Small intestine (tissue), 7 donors: ENCODE data around the gene CCNK. TPM values are rescaled to one million over a fixed set of nuclear protein-coding genes. Genes with fewer than 3 reads are reported as not detected.

ENCODE experiments used
- DNase-seq, 2 donors: peaks; one replicate each; pipeline versions ENCODE4 v3.0.0 to v3.0.0-alpha.2; 2013
- FAIRE-seq: peaks from 2 replicates; lab custom pipeline; 2012; peaks lifted over from hg19 to GRCh38; lab: Jason Lieb, UNC
- H3K27ac ChIP-seq, 3 donors: one replicate each; pipeline ENCODE4 v1.5.1; 2013; ENCODE audit warnings: low read length in 2 of 3, mild to moderate bottlenecking in 2 of 3, control low read depth in 1 of 3, inconsistent platforms in 1 of 3, low read depth in 1 of 3, moderate library complexity in 1 of 3
- H3K27me3 ChIP-seq, 3 donors: one replicate each; pipeline ENCODE4 v1.6.1; 2013; ENCODE audit warnings: low read length in 3 of 3, inconsistent platforms in 1 of 3; ENCODE audit not compliant: control insufficient read depth in 3 of 3, insufficient read depth in 3 of 3
- H3K36me3 ChIP-seq, 3 donors: one replicate each; pipeline ENCODE4 v1.6.1; 2013; ENCODE audit warnings: low read length in 3 of 3, inconsistent platforms in 1 of 3, low read depth in 1 of 3, mild to moderate bottlenecking in 1 of 3, moderate library complexity in 1 of 3; ENCODE audit not compliant: control insufficient read depth in 3 of 3, insufficient read depth in 2 of 3
- H3K4me1 ChIP-seq, 3 donors: one replicate each; pipeline ENCODE4 v1.6.1; 2013; ENCODE audit warnings: low read length in 2 of 3, inconsistent platforms in 1 of 3, low read depth in 1 of 3, mild to moderate bottlenecking in 1 of 3, moderate library complexity in 1 of 3; ENCODE audit not compliant: control insufficient read depth in 3 of 3, insufficient read depth in 2 of 3
- H3K4me3 ChIP-seq, 3 donors: one replicate each; pipeline ENCODE4 v1.5.1; 2013; ENCODE audit warnings: low read length in 3 of 3, control low read depth in 1 of 3, inconsistent platforms in 1 of 3, low read depth in 1 of 3, mild to moderate bottlenecking in 1 of 3, moderate library complexity in 1 of 3
- H3K9me3 ChIP-seq, 2 donors: one replicate each; pipeline ENCODE4 v1.6.1; 2013; ENCODE audit warnings: low read depth in 1 of 2, low read length in 1 of 2; ENCODE audit not compliant: control insufficient read depth in 2 of 2, insufficient read depth in 1 of 2
- WGBS, 3 donors: extraction: QIAGEN DNeasy Blood & Tissue Kit; methylation state at CpG; one replicate each; pipeline ENCODE4 v1.1.7; 2013; 5-methylcytosine and 5-hydroxymethylcytosine counted together
- polyA plus RNA-seq, 4 donors: library from polyadenylated mRNA; stranded (reverse) in 3 of 4; unstranded in 1 of 4; fragments of 200-250 nt in 3 of 4; fragments of 120-200 nt in 1 of 4; gene quantifications; one replicate each; pipeline versions ENCODE4 v1.2.1 to v1.2.3, GENCODE V29; 2013
- donor health status: healthy with polysubstance abuse.
- donor health status: control.
- donor health status: control.
- donor health status: Bipolar disorder and iron deficiency.
- donor health status: healthy.

The CCNK gene
- polyA plus RNA-seq, 4 donors = 13.4 to 43.4 (median 17.3) TPM

DNA sequence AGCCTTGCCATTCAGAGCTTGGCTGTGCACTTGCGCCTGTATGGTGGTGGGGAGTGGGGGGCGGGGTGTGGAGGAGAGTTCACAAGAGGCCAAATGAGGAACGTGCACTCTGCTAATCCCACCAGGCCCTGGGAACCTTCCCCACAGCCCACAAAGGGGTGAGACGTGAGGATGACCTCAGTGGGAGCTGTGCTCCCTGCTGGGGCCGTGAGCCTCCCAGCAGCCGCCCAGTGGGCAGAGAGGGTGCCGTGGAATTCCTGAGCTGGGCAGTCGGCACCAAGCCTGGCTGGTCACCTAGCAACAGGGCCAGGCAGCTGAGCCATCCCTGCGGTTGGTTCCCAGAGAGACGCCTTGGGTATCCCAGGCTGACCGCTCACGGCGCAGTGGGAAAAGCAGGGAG, 53.7 kb downstream of the CCNK start:
- FAIRE-seq (no peak), DNase-seq (no peak)
- H3K4me3 ChIP-seq = no peak overlapping the region
- no peaks in the 10 kb centered on the region for H3K9me3 ChIP-seq
- no peak overlapping the region for H3K27ac ChIP-seq
- H3K4me1 ChIP-seq = peaks cover 0 to 13% (median 2%) of the 10 kb centered on the region in 3 donors
- H3K36me3 ChIP-seq = peaks cover 0 to 51% (median 0%) of the 10 kb centered on the region in 3 donors
- WGBS, 3 donors = 86 to 89% (median 87%) methylated on average over 13 of the region's 13 CpGs
- no peaks in the 10 kb centered on the region for H3K27me3 ChIP-seq

DNA sequence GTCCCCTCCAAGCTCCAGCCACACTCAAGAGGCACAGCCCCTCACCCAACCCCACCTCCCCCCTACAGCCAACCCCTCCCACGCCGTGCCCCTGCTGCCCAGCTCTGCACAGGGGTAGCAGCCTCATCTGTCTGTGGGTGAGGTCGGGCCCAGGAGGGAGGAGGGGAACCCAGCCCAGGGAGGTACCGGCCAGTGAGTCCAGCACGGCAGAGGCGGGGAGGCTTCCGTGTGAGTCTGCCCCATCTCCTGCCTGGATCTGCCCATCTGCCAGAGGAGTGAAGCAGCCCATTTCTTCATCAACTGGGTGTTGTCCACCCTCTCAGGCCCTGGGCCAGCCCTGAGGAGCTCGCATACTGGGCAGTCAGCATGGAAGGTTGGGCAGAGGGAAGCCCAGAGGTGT, 54.2 kb downstream of the CCNK start:
- Histone ChIP-seq H3K27me3 (no peaks in the 10 kb centered on the region), H3K27ac (no peak overlapping the region), H3K4me1 (peaks cover 0 to 13% (median 2%) of the 10 kb centered on the region in 3 donors), H3K36me3 (peaks cover 0 to 46% (median 0%) of the 10 kb centered on the region in 3 donors), H3K4me3 (no peak overlapping the region), H3K9me3 (no peaks in the 10 kb centered on the region)
- FAIRE-seq (no peak), DNase-seq (no peak)
- WGBS, 3 donors = 84 to 91% (median 91%) methylated on average over 8 of the region's 8 CpGs

DNA sequence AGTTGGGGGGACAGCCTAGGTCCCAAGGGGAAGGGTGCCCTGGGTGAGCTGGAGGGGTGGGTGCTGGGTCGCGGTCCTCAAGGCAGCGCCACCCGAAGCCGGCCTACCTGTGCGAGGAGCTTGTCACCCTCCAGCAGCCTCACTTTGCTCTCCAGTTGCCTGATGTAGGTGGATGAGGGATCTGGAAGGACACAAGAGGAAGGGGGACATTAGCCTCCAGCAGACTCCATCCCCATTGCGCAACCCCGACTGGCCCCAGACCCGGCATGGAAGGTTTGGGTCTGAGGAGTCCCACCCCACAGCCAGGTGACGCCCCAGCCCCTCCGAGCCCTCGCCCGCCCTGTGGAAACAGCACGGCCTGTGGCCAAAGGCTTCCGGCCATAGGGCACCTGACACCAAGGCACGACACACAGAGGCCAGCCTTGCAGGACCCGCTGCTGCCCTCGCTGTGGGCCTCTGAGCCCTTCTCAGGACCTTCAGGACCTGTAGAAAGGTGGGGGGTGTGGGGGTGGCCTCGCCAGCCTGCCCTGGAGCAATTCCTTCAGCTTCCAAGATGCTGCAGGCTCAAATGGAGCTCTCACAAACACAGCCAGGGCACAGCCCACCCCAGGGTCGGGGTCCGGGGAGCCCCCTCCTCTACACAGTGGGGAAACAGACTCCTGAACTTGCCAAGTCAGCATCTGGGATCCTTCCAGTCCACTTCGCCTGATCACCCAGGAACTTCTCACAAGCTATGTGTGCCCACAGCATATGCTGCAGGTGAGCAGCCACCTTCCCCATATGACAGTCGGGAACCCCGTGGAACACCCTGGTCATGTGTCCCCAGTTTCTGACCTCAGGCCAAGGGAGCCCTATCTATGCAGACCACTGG, 54.9 kb downstream of the CCNK start:
- WGBS, 3 donors = 92 to 93% (median 93%) methylated on average over 24 of the region's 24 CpGs
- FAIRE-seq (no peak), DNase-seq (no peak)
- Histone ChIP-seq H3K27ac (no peak overlapping the region), H3K36me3 (peaks cover 0 to 45% (median 0%) of the 10 kb centered on the region in 3 donors), H3K9me3 (no peaks in the 10 kb centered on the region), H3K4me1 (peaks cover 0 to 13% (median 2%) of the 10 kb centered on the region in 3 donors), H3K4me3 (no peak overlapping the region), H3K27me3 (no peaks in the 10 kb centered on the region)

DNA sequence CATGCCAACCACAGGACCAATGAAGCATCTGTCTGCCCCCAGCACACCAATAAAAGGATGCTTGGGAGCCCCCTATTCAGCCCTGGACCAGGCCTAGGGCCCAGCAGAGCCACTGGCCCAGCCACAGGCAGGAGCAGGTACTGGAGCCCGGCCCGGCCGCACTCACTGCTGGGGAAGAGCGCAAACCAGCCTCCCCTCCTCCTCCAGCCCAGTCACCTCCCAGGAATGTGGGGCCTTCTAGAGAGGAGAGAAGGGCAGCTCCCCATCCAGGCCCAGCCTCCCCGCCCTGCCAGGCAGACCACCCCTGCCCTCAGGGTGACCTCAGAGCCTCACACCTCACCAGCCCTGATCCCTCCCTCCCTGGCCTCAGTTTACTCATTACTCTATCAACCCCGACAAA, 56.2 kb downstream of the CCNK start:
- 74 to 90% (median 84%) methylated on average over 6 of the region's 6 CpGs for WGBS, 3 donors
- Histone ChIP-seq H3K4me3 (no peak overlapping the region), H3K27ac (no peak overlapping the region), H3K4me1 (peaks cover 2 to 23% (median 5%) of the 10 kb centered on the region in 3 donors), H3K9me3 (no peaks in the 10 kb centered on the region), H3K27me3 (no peaks in the 10 kb centered on the region), H3K36me3 (peaks cover 0 to 46% (median 0%) of the 10 kb centered on the region in 3 donors)
- no peak for DNase-seq
- FAIRE-seq = no peak

DNA sequence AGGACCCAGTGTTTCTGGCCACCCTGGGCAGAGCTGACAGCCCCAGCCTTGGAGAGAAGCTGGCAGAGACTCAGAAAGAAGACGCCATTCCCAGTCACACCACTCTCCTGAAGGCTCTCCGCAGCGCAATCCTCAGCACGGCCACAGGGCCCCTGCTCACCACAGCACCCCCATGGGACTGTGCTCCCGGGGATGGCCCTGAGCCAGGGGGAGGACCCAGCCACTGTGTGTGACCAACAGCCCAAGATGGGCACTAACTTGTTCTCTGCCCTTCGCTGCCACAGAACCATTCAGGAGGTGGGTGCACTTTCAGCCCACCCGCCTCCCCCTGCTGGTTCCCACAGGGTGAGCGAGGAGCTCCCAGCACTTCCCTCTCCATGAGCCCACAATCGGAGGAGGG, 57.1 kb downstream of the CCNK start:
- H3K27ac ChIP-seq = no peak overlapping the region
- no peaks in the 10 kb centered on the region for H3K9me3 ChIP-seq
- no peak overlapping the region for H3K4me3 ChIP-seq
- 76 to 78% (median 77%) methylated on average over 8 to 9 of the region's 9 CpGs for WGBS, 3 donors
- FAIRE-seq (no peak), DNase-seq (no peak)
- H3K27me3 ChIP-seq = no peaks in the 10 kb centered on the region
- H3K36me3 ChIP-seq = peaks cover 0 to 43% (median 0%) of the 10 kb centered on the region in 3 donors
- H3K4me1 ChIP-seq = peaks cover 2 to 27% (median 7%) of the 10 kb centered on the region in 3 donors

DNA sequence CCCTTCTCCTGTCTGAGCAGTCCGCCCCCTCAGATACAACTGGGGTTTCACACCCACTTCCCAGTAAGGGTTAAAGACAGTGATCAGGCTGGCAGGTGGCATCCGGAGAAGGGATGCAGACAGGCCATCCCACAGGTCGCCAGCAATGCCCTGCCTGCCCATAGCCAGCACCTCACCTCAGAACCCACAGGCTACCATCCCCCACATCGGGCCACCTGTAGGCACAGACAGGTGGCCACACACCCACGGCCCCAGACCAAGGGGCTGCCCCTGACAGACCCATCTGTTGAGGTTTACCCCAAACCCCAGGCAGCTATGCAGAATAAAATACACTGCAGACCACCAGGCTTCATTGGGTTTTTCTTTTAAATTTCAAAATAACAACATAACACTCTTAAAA, 57.5 kb downstream of the CCNK start:
- Histone ChIP-seq H3K27ac (no peak overlapping the region), H3K27me3 (no peaks in the 10 kb centered on the region), H3K4me1 (peaks cover 2 to 27% (median 7%) of the 10 kb centered on the region in 3 donors), H3K9me3 (no peaks in the 10 kb centered on the region), H3K36me3 (peaks cover 0 to 41% (median 0%) of the 10 kb centered on the region in 3 donors), H3K4me3 (no peak overlapping the region)
- FAIRE-seq (no peak), DNase-seq (no peak)
- WGBS, 3 donors = 60 to 70% (median 63%) methylated on average over 5 of the region's 5 CpGs

- 59 to 85% (median 70%) methylated on average over 9 of the region's 9 CpGs for WGBS, 3 donors
- Histone ChIP-seq H3K27ac (no peak overlapping the region), H3K4me1 (peaks cover 2 to 27% (median 7%) of the 10 kb centered on the region in 3 donors), H3K9me3 (no peaks in the 10 kb centered on the region), H3K36me3 (peaks cover 0 to 41% (median 0%) of the 10 kb centered on the region in 3 donors), H3K27me3 (no peaks in the 10 kb centered on the region), H3K4me3 (no peak overlapping the region)
- DNase-seq (no peak), FAIRE-seq (no peak)
Measured at GRCh38 chr14:99539491-99539890, 58.3 kb downstream of the CCNK start.

DNA sequence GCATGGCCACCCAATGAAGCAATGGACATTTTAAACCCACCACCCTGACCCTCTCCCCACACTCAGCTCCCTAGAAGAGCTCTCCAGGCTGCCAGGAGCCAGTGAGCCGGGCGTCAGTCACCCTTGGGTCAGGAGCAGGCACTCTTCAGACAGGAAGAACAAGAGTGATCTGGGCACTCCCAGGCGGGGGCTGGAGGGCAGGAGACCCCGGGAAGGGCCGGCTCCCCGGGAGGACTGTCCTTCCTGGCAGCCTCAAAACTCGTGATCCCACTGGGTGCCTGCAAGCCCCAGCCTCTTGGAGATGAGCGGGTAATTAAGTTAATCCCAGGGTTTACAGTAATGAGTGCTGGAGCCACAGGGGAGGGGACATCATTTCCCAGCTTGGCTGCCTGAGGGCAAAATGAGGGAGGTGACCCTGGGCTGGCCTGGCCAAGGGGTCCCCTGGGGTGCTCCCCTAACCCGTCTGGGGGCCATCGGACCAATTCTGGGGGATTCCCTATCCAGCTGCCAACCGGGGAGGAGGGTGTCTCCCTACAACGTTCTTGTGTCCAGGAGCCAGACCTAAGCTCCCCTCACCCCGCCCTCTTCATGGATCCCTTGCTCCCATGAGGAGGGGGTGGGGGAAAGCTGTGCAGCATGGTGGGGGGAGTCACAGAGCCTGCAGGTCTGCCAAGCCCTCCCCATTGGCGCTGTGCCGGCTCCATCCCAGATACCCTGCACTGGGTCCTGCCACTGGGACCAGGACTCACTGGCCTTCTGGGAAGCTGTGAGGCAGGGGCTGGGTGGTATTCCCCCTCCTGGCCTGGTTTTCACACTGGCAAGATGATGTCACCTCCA, 59.2 kb downstream of the CCNK start:
- FAIRE-seq = no peak
- DNase-seq = no peak
- H3K27ac ChIP-seq = no peak overlapping the region
- H3K9me3 ChIP-seq = no peaks in the 10 kb centered on the region
- peaks cover 2 to 27% (median 7%) of the 10 kb centered on the region in 3 donors for H3K4me1 ChIP-seq
- no peaks in the 10 kb centered on the region for H3K27me3 ChIP-seq
- 68 to 76% (median 74%) methylated on average over 15 of the region's 15 CpGs for WGBS, 3 donors
- H3K4me3 ChIP-seq = no peak overlapping the region
- peaks cover 0 to 39% (median 0%) of the 10 kb centered on the region in 3 donors for H3K36me3 ChIP-seq
